Osteoblast (primary cell): ENCODE data around the gene ATL3. TPM values are rescaled to one million over a fixed set of nuclear protein-coding genes. Genes with fewer than 3 reads are reported as not detected.

Experiments
- DNase-seq: peaks from one replicate; pipeline ENCODE4 v3.0.0; 2011; ENCODE audit warnings: low spot score, mixed read lengths; ENCODE audit not compliant: insufficient read length; ENCODE audit errors: missing footprints
- H2AFZ ChIP-seq: 2 replicates; pipeline ENCODE4 v1.6.0; 2011; ENCODE audit warnings: mild to moderate bottlenecking, low read length
- H3K27ac ChIP-seq: 2 replicates; pipeline ENCODE4 v1.5.1; 2011; ENCODE audit warnings: mild to moderate bottlenecking, low read depth, low read length, moderate library complexity
- H3K27me3 ChIP-seq: 2 replicates; pipeline ENCODE4 v1.6.0; 2012; ENCODE audit warnings: mild to moderate bottlenecking, control low read depth, inconsistent platforms, low read length, moderate library complexity; ENCODE audit not compliant: insufficient read depth
- H3K36me3 ChIP-seq: 2 replicates; pipeline ENCODE4 v1.5.1; 2011; ENCODE audit warnings: mild to moderate bottlenecking, low read length, control low read depth, moderate library complexity; ENCODE audit not compliant: insufficient read depth
- H3K4me1 ChIP-seq: 2 replicates; pipeline ENCODE4 v1.5.1; 2011; ENCODE audit warnings: mild to moderate bottlenecking, low read length, control low read depth, moderate library complexity; ENCODE audit not compliant: insufficient read depth
- H3K4me2 ChIP-seq: 2 replicates; pipeline ENCODE4 v1.6.0; 2011; ENCODE audit warnings: mild to moderate bottlenecking, low read length; ENCODE audit not compliant: insufficient read depth
- H3K4me3 ChIP-seq: fragments of 200-600 bp; sonication (generic); 3 replicates; pipeline ENCODE4 v1.5.1; 2012; ENCODE audit warnings: mild to moderate bottlenecking, low read length, inconsistent platforms; ENCODE audit not compliant: insufficient read depth
- H3K79me2 ChIP-seq: 2 replicates; pipeline ENCODE4 v1.6.0; 2012; ENCODE audit warnings: mild to moderate bottlenecking, low read length, control low read depth, inconsistent platforms; ENCODE audit not compliant: insufficient read depth
- H3K9me3 ChIP-seq: 2 replicates; pipeline ENCODE4 v1.5.1; 2011; ENCODE audit warnings: low read depth, low read length, control low read depth
- H4K20me1 ChIP-seq: 2 replicates; pipeline ENCODE4 v1.6.0; 2012; ENCODE audit warnings: mild to moderate bottlenecking, low read length, control low read depth; ENCODE audit not compliant: insufficient read depth
- total RNA-seq: library from RNA; depleted of rRNA; stranded (reverse); fragments of >200 nt; gene quantifications from 2 replicates; pipeline ENCODE4 v1.2.3, GENCODE V29; 2012
- TF ChIP-seq, protein P1 (sequence below): IDR thresholded peaks from 2 replicates; pipeline ENCODE4 v1.5.1; 2011; ENCODE audit warnings: mild to moderate bottlenecking, low read depth, low read length, moderate library complexity; ENCODE audit errors: extremely low read depth

ATL3 gene
- total RNA-seq, 1 donor, result 300 TPM

DNA sequence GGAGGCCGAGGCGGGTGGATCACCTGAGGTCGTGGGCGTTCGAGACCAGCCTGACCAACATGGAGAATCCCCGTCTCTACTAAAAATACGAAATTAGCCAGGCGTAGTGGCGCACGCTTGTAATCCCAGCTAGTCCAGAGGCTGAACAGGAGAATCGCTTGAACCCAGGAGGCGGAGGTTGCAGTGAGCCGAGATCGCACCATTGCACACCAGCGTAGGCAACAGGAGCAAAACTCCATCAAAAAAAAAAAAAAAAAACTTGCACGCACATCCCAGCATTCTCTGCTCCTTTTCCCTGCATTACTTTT, 934 bp upstream of the ATL3 start:
- H3K4me2 ChIP-seq, result peak overlapping the region; percentile 94
- DNase-seq, result no peak
- peak overlapping the region; percentile 96 for H2AFZ ChIP-seq
- peaks cover 22% of the 10 kb centered on the region for H3K79me2 ChIP-seq
- peaks cover 10% of the 10 kb centered on the region for H4K20me1 ChIP-seq
- H3K27me3 ChIP-seq, result no peaks in the 10 kb centered on the region
- H3K36me3 ChIP-seq, result no peaks in the 10 kb centered on the region
- TF ChIP-seq, protein P1, sequence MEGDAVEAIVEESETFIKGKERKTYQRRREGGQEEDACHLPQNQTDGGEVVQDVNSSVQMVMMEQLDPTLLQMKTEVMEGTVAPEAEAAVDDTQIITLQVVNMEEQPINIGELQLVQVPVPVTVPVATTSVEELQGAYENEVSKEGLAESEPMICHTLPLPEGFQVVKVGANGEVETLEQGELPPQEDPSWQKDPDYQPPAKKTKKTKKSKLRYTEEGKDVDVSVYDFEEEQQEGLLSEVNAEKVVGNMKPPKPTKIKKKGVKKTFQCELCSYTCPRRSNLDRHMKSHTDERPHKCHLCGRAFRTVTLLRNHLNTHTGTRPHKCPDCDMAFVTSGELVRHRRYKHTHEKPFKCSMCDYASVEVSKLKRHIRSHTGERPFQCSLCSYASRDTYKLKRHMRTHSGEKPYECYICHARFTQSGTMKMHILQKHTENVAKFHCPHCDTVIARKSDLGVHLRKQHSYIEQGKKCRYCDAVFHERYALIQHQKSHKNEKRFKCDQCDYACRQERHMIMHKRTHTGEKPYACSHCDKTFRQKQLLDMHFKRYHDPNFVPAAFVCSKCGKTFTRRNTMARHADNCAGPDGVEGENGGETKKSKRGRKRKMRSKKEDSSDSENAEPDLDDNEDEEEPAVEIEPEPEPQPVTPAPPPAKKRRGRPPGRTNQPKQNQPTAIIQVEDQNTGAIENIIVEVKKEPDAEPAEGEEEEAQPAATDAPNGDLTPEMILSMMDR, result no peak
- H3K4me3 ChIP-seq, result no peak overlapping the region
- H3K9me3 ChIP-seq, result no peaks in the 10 kb centered on the region
- H3K4me1 ChIP-seq, result peaks cover 48% of the 10 kb centered on the region
- no peak overlapping the region for H3K27ac ChIP-seq

DNA sequence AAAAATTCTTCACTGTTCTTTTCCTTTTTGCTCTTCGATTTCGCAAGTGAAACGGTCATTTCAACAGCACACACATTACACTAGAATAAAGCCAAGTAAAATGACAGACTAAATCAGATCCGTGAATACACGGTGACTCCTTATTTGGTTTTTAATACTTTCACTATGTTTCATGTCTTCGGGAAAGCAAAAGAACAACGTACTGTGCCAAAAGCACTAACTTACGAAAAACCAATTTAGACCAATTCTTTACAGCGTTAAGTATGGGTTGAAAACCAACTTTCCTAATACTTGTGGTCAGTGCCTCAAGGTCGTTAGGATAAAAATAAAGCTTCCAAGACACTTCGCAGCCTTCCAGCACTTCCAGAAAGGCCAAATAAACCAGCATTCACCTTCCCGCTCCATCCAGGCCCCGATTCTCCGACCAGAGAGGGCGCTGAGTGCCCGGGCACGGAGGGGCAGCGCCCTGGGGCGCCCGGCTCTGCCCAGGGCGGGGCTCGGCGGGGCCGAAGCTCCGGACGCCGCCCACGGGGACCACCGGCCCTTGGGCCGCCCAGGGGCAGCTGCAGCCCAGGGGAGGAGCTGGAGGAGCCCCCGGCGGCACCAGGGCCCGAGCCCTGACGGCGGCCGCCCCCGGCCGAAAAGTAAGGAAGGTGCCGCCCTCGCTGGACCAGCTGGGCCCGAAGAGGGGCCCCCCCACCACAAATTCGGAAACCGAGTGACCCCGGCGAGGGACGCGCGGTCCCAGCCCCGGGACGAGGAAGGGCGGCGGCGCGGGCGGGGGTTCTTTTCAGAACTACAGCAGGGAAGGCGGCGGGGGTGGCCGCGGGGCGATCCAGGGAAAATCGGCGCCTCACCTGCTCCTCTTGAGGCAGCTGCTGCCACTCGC, 499 bp downstream of the ATL3 start:
- peak; percentile 90 for DNase-seq
- Histone ChIP-seq H3K36me3 (no peaks in the 10 kb centered on the region), H3K4me3 (peak overlapping the region; percentile 84), H4K20me1 (peaks cover 23% of the 10 kb centered on the region), H3K79me2 (peaks cover 36% of the 10 kb centered on the region), H3K9me3 (no peaks in the 10 kb centered on the region), H2AFZ (peak overlapping the region; percentile 96), H3K27me3 (no peaks in the 10 kb centered on the region), H3K27ac (peak overlapping the region; percentile 88), H3K4me2 (peak overlapping the region; percentile 94), H3K4me1 (peaks cover 57% of the 10 kb centered on the region)
- TF ChIP-seq, protein P1, result peak; percentile 36

DNA sequence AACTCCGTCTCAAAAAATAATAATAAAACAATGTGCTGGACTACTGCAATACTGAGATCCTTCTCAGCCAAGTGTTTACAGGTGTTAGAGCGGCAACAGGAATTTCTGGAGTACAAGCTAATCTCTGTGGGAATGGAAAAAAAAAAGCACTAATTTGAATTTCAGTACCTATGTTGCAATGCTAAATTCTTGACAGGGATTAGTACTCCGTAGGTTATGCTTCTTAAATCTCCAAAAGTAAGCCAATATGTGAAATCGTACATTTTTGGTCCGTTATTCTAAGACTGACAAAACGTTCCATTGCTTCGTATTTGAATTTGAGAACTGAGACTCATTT, 1.1 kb downstream of the ATL3 start:
- Histone ChIP-seq H2AFZ (peak overlapping the region; percentile 18), H3K9me3 (no peaks in the 10 kb centered on the region), H3K27me3 (no peaks in the 10 kb centered on the region), H3K79me2 (peaks cover 42% of the 10 kb centered on the region), H4K20me1 (peaks cover 25% of the 10 kb centered on the region), H3K4me2 (peak overlapping the region; percentile 94), H3K4me3 (peak overlapping the region; percentile 84), H3K27ac (peak overlapping the region; percentile 88), H3K36me3 (no peaks in the 10 kb centered on the region), H3K4me1 (peaks cover 57% of the 10 kb centered on the region)
- peak; percentile 50 for DNase-seq
- TF ChIP-seq, protein P1, result no peak

DNA sequence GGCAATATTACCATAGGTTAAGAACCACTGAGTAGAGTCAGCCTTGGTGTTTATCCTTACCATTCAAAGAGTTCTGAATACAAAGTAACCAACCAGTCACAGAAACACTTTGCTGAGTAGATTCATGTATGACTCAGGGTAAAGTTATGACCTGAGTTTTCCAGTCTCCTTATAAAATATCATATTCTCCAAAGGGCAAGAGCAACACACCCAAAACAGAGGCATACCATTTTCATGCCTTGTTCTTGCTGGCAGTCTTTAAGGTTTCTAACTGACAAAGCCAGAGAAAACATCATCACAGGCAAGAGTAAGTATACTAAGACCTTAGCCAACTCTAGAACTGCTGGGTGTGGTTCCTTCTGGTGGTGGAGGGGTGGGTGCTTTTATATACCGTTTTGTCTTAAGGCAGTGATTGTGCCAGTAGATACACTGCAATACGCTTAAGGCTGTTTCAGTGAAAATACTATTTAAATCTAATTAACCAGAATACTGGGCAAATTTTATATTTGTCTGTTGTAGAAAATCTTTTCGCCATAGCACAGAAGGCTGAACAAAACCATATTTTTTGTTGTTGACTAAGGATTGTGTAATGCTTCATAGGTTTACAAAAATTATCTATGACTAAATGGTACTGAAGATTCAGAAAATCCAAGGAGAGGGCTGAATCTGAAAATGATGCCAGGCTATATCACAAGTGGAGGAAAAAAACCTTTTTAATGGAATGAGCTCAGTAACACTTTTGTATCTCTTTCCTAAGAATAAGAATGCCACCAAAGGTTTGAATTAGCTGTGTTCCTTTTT, 3.0 kb downstream of the ATL3 start:
- peak; percentile 94 for DNase-seq
- peak overlapping the region; percentile 34 for H3K4me3 ChIP-seq
- no peak overlapping the region for H2AFZ ChIP-seq
- peaks cover 62% of the 10 kb centered on the region for H3K4me1 ChIP-seq
- H3K36me3 ChIP-seq, result no peaks in the 10 kb centered on the region
- H3K27ac ChIP-seq, result peak overlapping the region; percentile 80
- H3K4me2 ChIP-seq, result peak overlapping the region; percentile 94
- no peaks in the 10 kb centered on the region for H3K27me3 ChIP-seq
- no peaks in the 10 kb centered on the region for H3K9me3 ChIP-seq
- TF ChIP-seq, protein P1, result no peak
- peaks cover 35% of the 10 kb centered on the region for H4K20me1 ChIP-seq
- peaks cover 61% of the 10 kb centered on the region for H3K79me2 ChIP-seq
